ENCODE data around the gene ALG10B. TPM values are rescaled to one million over a fixed set of nuclear protein-coding genes. Genes with fewer than 3 reads are reported as not detected.
"Not testable (repeated sequence)": the region's sequence is repeated elsewhere in the genome, so short reads cannot be mapped to it uniquely, and the experiment has no call there.

Gene ALG10B
- 2.8 and 6.6 TPM in 2 replicates for total RNA-seq (2012; rRNA removed)

- H3K9ac ChIP-seq (ENCODE audit: low read depth, low read length) = peak within 1 kb of the TSS; percentile 89
- no peaks in the 10 kb centered on the region for H3K9me3 ChIP-seq (replicated peaks; ENCODE audit: low read length)
- no peaks in the 10 kb centered on the region for H3K4me1 ChIP-seq (ENCODE audit: control insufficient read depth, insufficient read depth, low read length)
- peak within 1 kb of the TSS; percentile 74 for H3K4me3 ChIP-seq (ENCODE audit: low read length)
- no peaks in the 10 kb centered on the region for H3K27me3 ChIP-seq (ENCODE audit: control insufficient read depth, insufficient read depth, low read length)
- H3K4me2 ChIP-seq (ENCODE audit: low read length) = peak within 1 kb of the TSS; percentile 84
- no peaks in the 10 kb centered on the region for H3K36me3 ChIP-seq (ENCODE audit: insufficient read depth, low read length)
Measured at GRCh38 chr12:38316391-38317129, at the start of gene ALG10B. Gene ALG10B, plus strand, starts transcription at chr12:38316774. Its CDS starts 120 bp downstream, at chr12:38316894.

GRCh38 chr12:38268612-38269011, 48.0 kb upstream of the ALG10B start:
- H3K9me3 ChIP-seq (replicated peaks; ENCODE audit: low read length) = no peaks in the 10 kb centered on the region
- no peak overlapping the region for H3K9ac ChIP-seq (ENCODE audit: low read depth, low read length)
- no peak overlapping the region for H3K4me3 ChIP-seq (ENCODE audit: low read length)
- no peaks in the 10 kb centered on the region for H3K27me3 ChIP-seq (ENCODE audit: control insufficient read depth, insufficient read depth, low read length)
- H3K4me1 ChIP-seq (ENCODE audit: control insufficient read depth, insufficient read depth, low read length) = no peaks in the 10 kb centered on the region
- H3K4me2 ChIP-seq (ENCODE audit: low read length) = no peak overlapping the region
- H3K36me3 ChIP-seq (ENCODE audit: insufficient read depth, low read length) = no peaks in the 10 kb centered on the region

- Histone ChIP-seq H3K9ac (ENCODE audit: low read depth, low read length) (no peak overlapping the region), H3K4me1 (ENCODE audit: control insufficient read depth, insufficient read depth, low read length) (no peaks in the 10 kb centered on the region), H3K9me3 (replicated peaks; ENCODE audit: low read length) (no peaks in the 10 kb centered on the region), H3K4me3 (ENCODE audit: low read length) (no peak overlapping the region), H3K4me2 (ENCODE audit: low read length) (no peak overlapping the region), H3K36me3 (ENCODE audit: insufficient read depth, low read length) (no peaks in the 10 kb centered on the region), H3K27me3 (ENCODE audit: control insufficient read depth, insufficient read depth, low read length) (no peaks in the 10 kb centered on the region)
Measured at GRCh38 chr12:38269897-38270296, 46.7 kb upstream of the ALG10B start.

- Histone ChIP-seq H3K9ac (ENCODE audit: low read depth, low read length) (no peak overlapping the region), H3K9me3 (replicated peaks; ENCODE audit: low read length) (peaks cover 6% of the 10 kb centered on the region), H3K4me2 (ENCODE audit: low read length) (no peak overlapping the region), H3K36me3 (ENCODE audit: insufficient read depth, low read length) (no peaks in the 10 kb centered on the region), H3K27me3 (ENCODE audit: control insufficient read depth, insufficient read depth, low read length) (no peaks in the 10 kb centered on the region), H3K4me1 (ENCODE audit: control insufficient read depth, insufficient read depth, low read length) (no peaks in the 10 kb centered on the region), H3K4me3 (ENCODE audit: low read length) (no peak overlapping the region)
Measured at GRCh38 chr12:38279756-38280155, 36.8 kb upstream of the ALG10B start.

- Histone ChIP-seq H3K9ac (ENCODE audit: low read depth, low read length) (no peak overlapping the region), H3K36me3 (ENCODE audit: insufficient read depth, low read length) (no peaks in the 10 kb centered on the region), H3K4me1 (ENCODE audit: control insufficient read depth, insufficient read depth, low read length) (no peaks in the 10 kb centered on the region), H3K4me2 (ENCODE audit: low read length) (no peak overlapping the region), H3K4me3 (ENCODE audit: low read length) (no peak overlapping the region), H3K27me3 (ENCODE audit: control insufficient read depth, insufficient read depth, low read length) (no peaks in the 10 kb centered on the region), H3K9me3 (replicated peaks; ENCODE audit: low read length) (peaks cover 6% of the 10 kb centered on the region)
Measured at GRCh38 chr12:38282886-38283285, 33.7 kb upstream of the ALG10B start.

GRCh38 chr12:38289396-38289795, 27.2 kb upstream of the ALG10B start:
- Histone ChIP-seq H3K27me3 (ENCODE audit: control insufficient read depth, insufficient read depth, low read length) (no peaks in the 10 kb centered on the region), H3K4me2 (ENCODE audit: low read length) (no peak overlapping the region), H3K4me1 (ENCODE audit: control insufficient read depth, insufficient read depth, low read length) (no peaks in the 10 kb centered on the region), H3K4me3 (ENCODE audit: low read length) (no peak overlapping the region), H3K9me3 (replicated peaks; ENCODE audit: low read length) (peaks cover 3% of the 10 kb centered on the region), H3K9ac (ENCODE audit: low read depth, low read length) (no peak overlapping the region), H3K36me3 (ENCODE audit: insufficient read depth, low read length) (no peaks in the 10 kb centered on the region)

- Histone ChIP-seq H3K4me1 (ENCODE audit: control insufficient read depth, insufficient read depth, low read length) (no peaks in the 10 kb centered on the region), H3K27me3 (ENCODE audit: control insufficient read depth, insufficient read depth, low read length) (no peaks in the 10 kb centered on the region), H3K9me3 (replicated peaks; ENCODE audit: low read length) (no peaks in the 10 kb centered on the region), H3K4me3 (ENCODE audit: low read length) (no peak overlapping the region), H3K4me2 (ENCODE audit: low read length) (no peak overlapping the region), H3K36me3 (ENCODE audit: insufficient read depth, low read length) (no peaks in the 10 kb centered on the region), H3K9ac (ENCODE audit: low read depth, low read length) (no peak overlapping the region)
Measured at GRCh38 chr12:38291160-38291559, 25.4 kb upstream of the ALG10B start.

- not testable (repeated sequence) for H3K36me3 ChIP-seq (ENCODE audit: insufficient read depth, low read length); H3K9ac ChIP-seq (ENCODE audit: low read depth, low read length); H3K9me3 ChIP-seq (replicated peaks; ENCODE audit: low read length); H3K27me3 ChIP-seq (ENCODE audit: control insufficient read depth, insufficient read depth, low read length); H3K4me3 ChIP-seq (ENCODE audit: low read length); H3K4me2 ChIP-seq (ENCODE audit: low read length); H3K4me1 ChIP-seq (ENCODE audit: control insufficient read depth, insufficient read depth, low read length)
Measured at GRCh38 chr12:38302972-38303371, 13.6 kb upstream of the ALG10B start.

GRCh38 chr12:38321966-38322365, 5.4 kb downstream of the ALG10B start:
- H3K4me3 ChIP-seq (ENCODE audit: low read length); H3K4me1 ChIP-seq (ENCODE audit: control insufficient read depth, insufficient read depth, low read length); H3K9me3 ChIP-seq (replicated peaks; ENCODE audit: low read length); H3K9ac ChIP-seq (ENCODE audit: low read depth, low read length); H3K4me2 ChIP-seq (ENCODE audit: low read length); H3K36me3 ChIP-seq (ENCODE audit: insufficient read depth, low read length); H3K27me3 ChIP-seq (ENCODE audit: control insufficient read depth, insufficient read depth, low read length): not testable (repeated sequence)

- Histone ChIP-seq H3K9ac (ENCODE audit: low read depth, low read length) (no peak overlapping the region), H3K4me1 (ENCODE audit: control insufficient read depth, insufficient read depth, low read length) (no peaks in the 10 kb centered on the region), H3K9me3 (replicated peaks; ENCODE audit: low read length) (no peaks in the 10 kb centered on the region), H3K27me3 (ENCODE audit: control insufficient read depth, insufficient read depth, low read length) (no peaks in the 10 kb centered on the region), H3K4me3 (ENCODE audit: low read length) (no peak overlapping the region), H3K36me3 (ENCODE audit: insufficient read depth, low read length) (no peaks in the 10 kb centered on the region), H3K4me2 (ENCODE audit: low read length) (no peak overlapping the region)
Measured at GRCh38 chr12:38324912-38325311, 8.3 kb downstream of the ALG10B start.

- Histone ChIP-seq H3K36me3 (ENCODE audit: insufficient read depth, low read length) (no peaks in the 10 kb centered on the region), H3K9ac (ENCODE audit: low read depth, low read length) (no peak overlapping the region), H3K9me3 (replicated peaks; ENCODE audit: low read length) (no peaks in the 10 kb centered on the region), H3K4me1 (ENCODE audit: control insufficient read depth, insufficient read depth, low read length) (no peaks in the 10 kb centered on the region), H3K27me3 (ENCODE audit: control insufficient read depth, insufficient read depth, low read length) (no peaks in the 10 kb centered on the region), H3K4me3 (ENCODE audit: low read length) (no peak overlapping the region), H3K4me2 (ENCODE audit: low read length) (no peak overlapping the region)
Measured at GRCh38 chr12:38327356-38327755, 10.8 kb downstream of the ALG10B start.

- no peaks in the 10 kb centered on the region for H3K36me3 ChIP-seq (ENCODE audit: insufficient read depth, low read length)
- no peak overlapping the region for H3K4me3 ChIP-seq (ENCODE audit: low read length)
- H3K27me3 ChIP-seq (ENCODE audit: control insufficient read depth, insufficient read depth, low read length) = no peaks in the 10 kb centered on the region
- no peak overlapping the region for H3K4me2 ChIP-seq (ENCODE audit: low read length)
- H3K9me3 ChIP-seq (replicated peaks; ENCODE audit: low read length) = no peaks in the 10 kb centered on the region
- H3K9ac ChIP-seq (ENCODE audit: low read depth, low read length) = no peak overlapping the region
- H3K4me1 ChIP-seq (ENCODE audit: control insufficient read depth, insufficient read depth, low read length) = no peaks in the 10 kb centered on the region
Measured at GRCh38 chr12:38328306-38328895, 11.8 kb downstream of the ALG10B start.
